Astrocyte (in vitro differentiated cells and primary cell): Measurements from ENCODE around the gene EDA. TPM values are rescaled to one million over a fixed set of nuclear protein-coding genes. Genes with fewer than 3 reads are reported as not detected.

Source experiments
- DNase-seq: peaks from one replicate; pipeline ENCODE4 v3.0.0-alpha.2; 2010; ENCODE audit warnings: low read depth
- FAIRE-seq: peaks from 2 replicates; lab custom pipeline; 2011; peaks lifted over from hg19 to GRCh38; lab: Jason Lieb, UNC
- H2AFZ ChIP-seq: 2 replicates; pipeline ENCODE4 v1.6.0; 2012; ENCODE audit warnings: low read depth, low read length, inconsistent platforms
- H3K27ac ChIP-seq: 2 replicates; pipeline ENCODE4 v1.5.1; 2011; ENCODE audit warnings: low read depth, low read length, inconsistent platforms
- H3K27me3 ChIP-seq: 2 replicates; pipeline ENCODE4 v1.6.0; 2011; ENCODE audit warnings: low read length, inconsistent platforms; ENCODE audit not compliant: insufficient read depth
- H3K36me3 ChIP-seq: 2 replicates; pipeline ENCODE4 v1.5.1; 2011; ENCODE audit warnings: low read length, inconsistent platforms; ENCODE audit not compliant: insufficient read depth
- H3K4me1 ChIP-seq: 2 replicates; pipeline ENCODE4 v1.5.1; 2011; ENCODE audit warnings: low read length, inconsistent platforms; ENCODE audit not compliant: insufficient read depth
- H3K4me2 ChIP-seq: 2 replicates; pipeline ENCODE4 v1.6.0; 2012; ENCODE audit warnings: low read length, inconsistent platforms
- H3K4me3 ChIP-seq: 2 replicates; pipeline ENCODE4 v1.5.1; 2011; ENCODE audit warnings: low read depth, mild to moderate bottlenecking, low read length, inconsistent platforms; ENCODE audit not compliant: insufficient read depth
- H3K79me2 ChIP-seq: 2 replicates; pipeline ENCODE4 v1.6.0; 2012; ENCODE audit warnings: mild to moderate bottlenecking, low read length, inconsistent platforms; ENCODE audit not compliant: insufficient read depth
- H3K9ac ChIP-seq: 2 replicates; pipeline ENCODE4 v1.6.0; 2012; ENCODE audit warnings: mild to moderate bottlenecking, low read length, inconsistent platforms
- H3K9me3 ChIP-seq: 2 replicates; pipeline ENCODE4 v1.5.1; 2012; ENCODE audit warnings: low read depth, mild to moderate bottlenecking, low read length, inconsistent platforms; ENCODE audit not compliant: insufficient read depth
- H4K20me1 ChIP-seq: 2 replicates; pipeline ENCODE4 v1.6.0; 2012; ENCODE audit warnings: low read length, inconsistent platforms; ENCODE audit not compliant: insufficient read depth
- H3K27ac Mint-ChIP-seq: one replicate; pipeline ENCODE4 v1.8.0; 2021; ENCODE audit warnings: mild to moderate bottlenecking, mixed read lengths; ENCODE audit not compliant: unreplicated experiment
- H3K27me3 Mint-ChIP-seq: one replicate; pipeline ENCODE4 v1.8.0; 2021; ENCODE audit warnings: low read depth, mixed read lengths; ENCODE audit not compliant: unreplicated experiment
- H3K36me3 Mint-ChIP-seq: one replicate; pipeline ENCODE4 v1.8.0; 2021; ENCODE audit warnings: low read depth, mixed read lengths; ENCODE audit not compliant: unreplicated experiment
- H3K4me1 Mint-ChIP-seq: one replicate; pipeline ENCODE4 v1.8.0; 2021; ENCODE audit warnings: low read depth, mixed read lengths; ENCODE audit not compliant: unreplicated experiment
- H3K4me3 Mint-ChIP-seq: one replicate; pipeline ENCODE4 v1.8.0; 2021; ENCODE audit warnings: mild to moderate bottlenecking, moderate library complexity, mixed read lengths; ENCODE audit not compliant: unreplicated experiment
- H3K9me3 Mint-ChIP-seq: one replicate; pipeline ENCODE4 v1.8.0; 2021; ENCODE audit warnings: mild to moderate bottlenecking, mixed read lengths; ENCODE audit not compliant: unreplicated experiment
- CTCF ChIP-seq: IDR thresholded peaks from 2 replicates; pipeline ENCODE4 v1.5.1; 2011; ENCODE audit warnings: low read depth, mild to moderate bottlenecking, inconsistent platforms, low read length, moderate library complexity; ENCODE audit not compliant: insufficient read depth
- EZH2 ChIP-seq: IDR thresholded peaks from 2 replicates; pipeline ENCODE4 v1.6.1; 2012; ENCODE audit warnings: mild to moderate bottlenecking, low read length, inconsistent platforms; ENCODE audit not compliant: insufficient read depth
- total RNA-seq: library from RNA; stranded (reverse); gene quantifications from 2 replicates; pipeline ENCODE4 v1.2.1, GENCODE V29; 2021

EDA gene
- total RNA-seq, 1 donor from 2014 or later = 1.8 TPM

- Histone ChIP-seq H3K4me1 (no peaks in the 10 kb centered on the region), H3K4me3 (no peak overlapping the region), H4K20me1 (no peaks in the 10 kb centered on the region), H3K27ac (no peak overlapping the region), H3K9ac (no peak overlapping the region), H3K36me3 (no peaks in the 10 kb centered on the region), H2AFZ (no peak overlapping the region), H3K79me2 (no peaks in the 10 kb centered on the region), H3K27me3 (no peaks in the 10 kb centered on the region), H3K4me2 (no peak overlapping the region), H3K9me3 (no peaks in the 10 kb centered on the region)
- H3K36me3 Mint-ChIP-seq = no peaks in the 10 kb centered on the region
- no peak overlapping the region for H3K4me3 Mint-ChIP-seq
- H3K4me1 Mint-ChIP-seq = no peaks in the 10 kb centered on the region
- TF ChIP-seq EZH2 (no peak), CTCF (no peak)
- DNase-seq (no peak), FAIRE-seq (peak; percentile 91)
- no peaks in the 10 kb centered on the region for H3K9me3 Mint-ChIP-seq
- no peaks in the 10 kb centered on the region for H3K27me3 Mint-ChIP-seq
- H3K27ac Mint-ChIP-seq = no peak overlapping the region
These were observed 125.8 kb downstream of the EDA start for GRCh38 chrX:69741721-69742120.

GRCh38 chrX:69746051-69746450, 130.1 kb downstream of the EDA start:
- no peak for FAIRE-seq
- no peak overlapping the region for H2AFZ ChIP-seq
- H3K4me1 ChIP-seq = no peaks in the 10 kb centered on the region
- Mint-ChIP-seq H3K27ac (no peak overlapping the region), H3K27me3 (no peaks in the 10 kb centered on the region), H3K4me1 (no peaks in the 10 kb centered on the region), H3K4me3 (no peak overlapping the region), H3K36me3 (no peaks in the 10 kb centered on the region), H3K9me3 (no peaks in the 10 kb centered on the region)
- H3K36me3 ChIP-seq = no peaks in the 10 kb centered on the region
- no peak overlapping the region for H3K4me2 ChIP-seq
- no peak overlapping the region for H3K4me3 ChIP-seq
- no peaks in the 10 kb centered on the region for H3K9me3 ChIP-seq
- no peaks in the 10 kb centered on the region for H4K20me1 ChIP-seq
- H3K9ac ChIP-seq = no peak overlapping the region
- DNase-seq = no peak
- TF ChIP-seq EZH2 (no peak), CTCF (no peak)
- H3K27me3 ChIP-seq = no peaks in the 10 kb centered on the region
- no peaks in the 10 kb centered on the region for H3K79me2 ChIP-seq
- H3K27ac ChIP-seq = no peak overlapping the region

- H2AFZ ChIP-seq = no peak overlapping the region
- H3K9ac ChIP-seq = no peak overlapping the region
- no peaks in the 10 kb centered on the region for H3K79me2 ChIP-seq
- H3K27ac Mint-ChIP-seq = no peak overlapping the region
- H3K4me3 ChIP-seq = no peak overlapping the region
- H3K27me3 Mint-ChIP-seq = no peaks in the 10 kb centered on the region
- H3K27ac ChIP-seq = no peak overlapping the region
- TF ChIP-seq CTCF = no peak
- no peak for TF ChIP-seq EZH2
- no peaks in the 10 kb centered on the region for H3K4me1 Mint-ChIP-seq
- no peaks in the 10 kb centered on the region for H3K9me3 ChIP-seq
- H3K4me1 ChIP-seq = no peaks in the 10 kb centered on the region
- FAIRE-seq (peak; percentile 17), DNase-seq (no peak)
- no peaks in the 10 kb centered on the region for H3K36me3 ChIP-seq
- no peaks in the 10 kb centered on the region for H3K27me3 ChIP-seq
- no peaks in the 10 kb centered on the region for H3K9me3 Mint-ChIP-seq
- H3K4me2 ChIP-seq = no peak overlapping the region
- no peaks in the 10 kb centered on the region for H3K36me3 Mint-ChIP-seq
- H3K4me3 Mint-ChIP-seq = no peak overlapping the region
- H4K20me1 ChIP-seq = no peaks in the 10 kb centered on the region
These were observed 132.1 kb downstream of the EDA start for GRCh38 chrX:69748055-69748454.
